DMS153 treated with DMSO at 0.1 percent for 48 hours (cell line): ENCODE data around the gene FNTB.

Experiments
- DNase-seq: peaks from one replicate; lab custom pipeline; 2025; ENCODE audit not compliant: unreplicated experiment; lab: John Stamatoyannopoulos, UW

FNTB gene, protein sequence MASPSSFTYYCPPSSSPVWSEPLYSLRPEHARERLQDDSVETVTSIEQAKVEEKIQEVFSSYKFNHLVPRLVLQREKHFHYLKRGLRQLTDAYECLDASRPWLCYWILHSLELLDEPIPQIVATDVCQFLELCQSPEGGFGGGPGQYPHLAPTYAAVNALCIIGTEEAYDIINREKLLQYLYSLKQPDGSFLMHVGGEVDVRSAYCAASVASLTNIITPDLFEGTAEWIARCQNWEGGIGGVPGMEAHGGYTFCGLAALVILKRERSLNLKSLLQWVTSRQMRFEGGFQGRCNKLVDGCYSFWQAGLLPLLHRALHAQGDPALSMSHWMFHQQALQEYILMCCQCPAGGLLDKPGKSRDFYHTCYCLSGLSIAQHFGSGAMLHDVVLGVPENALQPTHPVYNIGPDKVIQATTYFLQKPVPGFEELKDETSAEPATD

DNA sequence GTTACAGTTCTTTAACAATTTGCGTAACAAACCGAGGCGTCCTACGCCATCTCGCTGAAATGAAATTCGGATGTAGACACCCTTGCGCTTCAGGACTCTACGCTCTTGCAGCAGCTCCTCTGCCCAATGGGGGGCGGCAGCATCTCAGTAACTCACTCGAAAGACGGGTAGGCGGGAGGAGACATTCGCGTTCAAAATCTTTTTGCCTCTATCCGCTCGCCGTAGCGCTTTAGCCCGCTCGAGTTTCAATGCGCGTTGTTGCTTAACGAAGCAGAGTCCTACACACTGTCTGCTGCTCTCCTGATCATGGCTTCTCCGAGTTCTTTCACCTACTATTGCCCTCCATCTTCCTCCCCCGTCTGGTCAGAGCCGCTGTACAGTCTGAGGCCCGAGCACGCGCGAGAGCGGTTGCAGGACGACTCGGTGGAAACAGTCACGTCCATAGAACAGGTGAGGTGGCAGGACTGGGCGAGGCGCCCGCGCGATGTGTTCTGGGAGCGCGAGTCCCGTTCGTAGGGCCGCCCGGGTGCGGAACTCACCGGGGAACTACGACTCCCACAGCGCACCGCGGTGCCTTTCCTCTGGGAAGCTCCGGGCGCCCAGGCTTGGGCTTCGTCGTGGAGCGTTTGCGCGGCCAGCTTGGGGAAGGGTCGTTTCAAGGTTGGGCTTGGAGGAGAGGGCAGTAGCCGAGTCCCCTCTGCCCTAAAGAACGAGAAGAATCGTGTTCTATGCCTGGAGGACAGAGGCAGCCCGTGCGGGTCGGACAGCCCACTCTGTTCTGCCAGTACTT lies at the start of gene FNTB:
Gene FNTB, plus strand, starts transcription at position 248 of the 790 bp plus-strand sequence. Its CDS starts 59 bp downstream, at position 307.
- peak; percentile 98 for DNase-seq

DNA sequence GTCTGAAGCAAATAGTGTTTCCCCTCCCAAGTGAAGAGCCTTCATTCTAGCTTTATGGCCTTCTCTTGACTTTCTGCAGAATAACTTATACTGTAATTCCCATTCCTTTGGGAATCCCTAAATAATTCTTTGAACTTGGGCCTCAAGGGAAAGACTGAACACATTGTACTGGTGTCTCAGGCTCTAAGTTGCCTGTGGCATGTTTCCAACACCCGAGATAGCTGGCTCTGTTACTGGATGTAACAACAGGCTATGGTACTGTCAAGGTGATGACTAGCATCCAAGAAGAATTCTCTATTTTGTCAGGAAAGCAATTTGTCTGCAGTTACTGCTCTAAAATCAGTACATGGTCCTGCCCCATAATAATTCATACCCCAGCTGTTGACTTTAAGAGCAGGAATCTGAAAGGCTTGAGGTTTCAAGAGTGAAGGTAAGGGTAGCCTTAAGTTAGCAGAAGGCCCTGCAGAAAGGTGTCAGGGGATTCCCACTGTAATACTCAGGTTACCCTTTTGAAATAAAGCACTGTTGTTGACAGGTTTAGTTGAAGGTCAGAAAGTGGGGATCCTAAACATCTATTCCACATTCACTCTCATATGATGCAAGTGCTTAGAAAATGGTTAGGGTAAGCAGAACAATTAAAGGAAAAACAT lies 49.4 kb upstream of the FNTB start:
- no peak for DNase-seq

DNA sequence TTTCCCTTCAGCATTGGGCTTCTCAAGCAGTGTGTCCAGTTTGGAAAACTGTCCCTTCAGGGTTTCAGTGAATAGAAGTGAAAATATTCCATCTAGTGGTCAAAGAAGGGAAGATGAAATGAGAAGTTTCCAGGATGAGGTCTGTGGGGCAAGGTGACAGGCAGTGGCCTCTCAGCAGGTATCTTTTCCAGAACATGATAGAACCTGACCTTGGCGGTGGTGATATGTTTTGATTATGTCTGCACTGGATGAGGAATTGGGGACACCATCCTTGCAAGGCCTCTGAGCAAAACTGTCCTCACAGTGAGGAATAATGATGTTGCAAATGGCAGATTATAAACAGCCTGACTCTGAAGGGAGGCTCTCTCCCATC lies 48.9 kb upstream of the FNTB start:
- DNase-seq, result no peak

DNA sequence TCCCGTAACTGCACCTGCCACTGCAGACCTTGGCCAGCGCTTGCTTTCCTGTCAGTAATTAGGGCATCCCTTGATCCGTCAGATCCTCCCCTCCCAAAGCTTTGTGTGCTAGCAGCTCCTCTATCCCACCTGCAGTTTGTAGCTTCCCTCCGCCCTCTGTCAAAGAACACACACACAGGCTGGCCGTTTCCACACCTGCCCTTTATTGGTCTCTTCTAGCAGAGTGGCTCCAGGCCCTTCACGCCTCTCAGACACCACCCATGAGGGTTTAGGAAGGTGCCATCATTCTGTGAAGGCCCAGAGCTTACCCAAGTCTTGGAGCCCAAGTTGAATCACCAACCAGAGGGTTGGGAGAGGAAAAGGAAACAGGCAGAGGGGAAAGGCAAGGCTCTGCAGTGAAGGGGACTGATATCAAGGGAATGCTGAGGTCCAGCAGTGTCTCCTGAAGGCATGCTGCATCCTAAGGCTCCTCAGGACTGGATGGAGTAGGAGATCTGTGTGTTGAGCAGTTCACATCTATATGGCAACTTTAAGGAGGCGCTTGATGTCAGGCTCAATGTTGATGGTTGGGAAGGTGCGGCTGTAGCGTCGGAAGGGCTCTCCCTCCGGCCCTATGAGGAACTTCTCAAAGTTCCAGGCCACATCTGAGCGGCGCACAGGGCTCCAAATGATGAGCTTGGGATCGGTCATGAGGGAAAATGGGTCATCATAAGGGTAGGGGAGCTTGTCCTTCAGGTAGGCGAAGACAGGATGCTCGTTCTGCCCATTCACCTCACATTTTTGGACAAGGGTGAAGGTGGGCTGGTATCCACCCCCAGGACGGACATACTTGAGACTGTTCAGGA lies 47.5 kb upstream of the FNTB start:
- no peak for DNase-seq

DNA sequence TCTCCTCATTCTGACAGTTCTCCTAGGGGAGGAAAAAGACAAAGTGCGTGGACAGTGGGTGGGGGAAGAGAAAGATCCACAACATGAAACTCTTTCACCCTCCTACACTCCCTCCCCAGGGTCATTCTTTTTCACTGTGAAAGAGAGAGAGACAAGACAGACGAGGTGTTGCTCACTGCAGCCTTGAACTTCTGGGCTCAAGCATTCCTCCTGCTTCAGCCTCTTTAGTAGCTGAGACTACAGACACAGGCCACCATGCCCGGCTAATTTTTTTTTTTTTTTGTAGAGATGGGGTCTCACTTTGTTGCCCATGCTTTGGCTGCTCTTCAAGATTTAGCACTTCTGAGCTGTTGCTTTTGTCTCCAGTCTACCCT lies 46.9 kb upstream of the FNTB start:
- DNase-seq, result no peak

DNA sequence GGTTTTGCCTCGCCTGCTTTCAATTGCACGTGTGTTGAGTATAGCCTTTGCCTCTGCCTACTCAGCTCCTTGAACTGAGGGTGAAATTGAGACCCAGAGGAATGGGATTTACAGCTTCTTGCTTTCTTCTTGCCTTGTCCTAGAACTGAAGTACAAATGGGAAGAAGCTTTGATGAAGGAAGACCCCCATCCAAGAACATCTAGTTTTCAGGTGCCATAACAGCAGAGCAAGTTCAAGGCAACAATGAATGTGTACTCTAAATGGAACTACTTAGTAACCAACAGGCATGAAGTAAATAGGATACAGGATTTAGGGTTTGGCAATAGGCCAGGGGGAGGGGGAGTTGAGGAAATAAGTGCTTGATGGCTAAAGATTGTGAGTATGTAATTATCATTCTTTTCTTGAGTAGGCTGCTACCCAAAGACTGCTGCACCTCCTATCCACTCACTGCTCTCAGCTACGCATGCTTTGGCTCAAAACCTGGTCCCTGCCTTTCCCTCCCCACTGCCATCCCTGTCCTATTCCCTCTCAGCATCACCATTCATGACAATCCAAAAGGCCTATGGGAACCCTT lies 46.3 kb upstream of the FNTB start:
- no peak for DNase-seq

DNA sequence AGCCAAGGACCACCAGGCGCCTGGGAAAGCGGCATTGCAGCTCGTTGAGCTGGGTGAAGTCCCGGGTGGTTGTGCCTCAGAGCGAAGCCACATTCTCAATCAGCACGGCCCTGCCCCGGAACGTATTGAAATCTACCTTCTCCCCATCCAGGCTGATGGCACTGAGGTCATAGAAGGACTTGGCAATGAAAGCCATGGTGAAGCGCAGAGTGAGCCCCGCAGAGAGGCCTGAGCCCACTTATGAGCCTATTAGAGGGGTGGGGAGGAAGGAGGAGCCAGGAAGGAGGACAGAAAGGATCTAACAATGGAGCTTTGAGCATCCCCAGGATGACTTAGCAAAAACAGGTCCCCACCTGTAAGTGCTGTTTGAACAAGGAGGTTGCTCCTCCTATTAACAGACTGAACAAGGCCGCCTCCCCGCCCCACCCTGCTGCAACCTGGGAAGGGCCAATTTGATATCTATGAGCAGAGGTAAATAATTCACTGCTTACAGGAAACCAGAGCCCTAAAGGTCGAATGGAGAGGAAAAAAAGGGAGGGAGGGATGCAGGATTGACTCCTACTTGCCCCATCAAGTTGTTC lies 44.1 kb upstream of the FNTB start, which contains the start of gene GPX2:
Gene GPX2, minus strand, starts transcription at position 215 of the 581 bp plus-strand sequence. Its CDS starts 19 bp downstream, at position 196.
- peak; percentile 93 for DNase-seq

DNA sequence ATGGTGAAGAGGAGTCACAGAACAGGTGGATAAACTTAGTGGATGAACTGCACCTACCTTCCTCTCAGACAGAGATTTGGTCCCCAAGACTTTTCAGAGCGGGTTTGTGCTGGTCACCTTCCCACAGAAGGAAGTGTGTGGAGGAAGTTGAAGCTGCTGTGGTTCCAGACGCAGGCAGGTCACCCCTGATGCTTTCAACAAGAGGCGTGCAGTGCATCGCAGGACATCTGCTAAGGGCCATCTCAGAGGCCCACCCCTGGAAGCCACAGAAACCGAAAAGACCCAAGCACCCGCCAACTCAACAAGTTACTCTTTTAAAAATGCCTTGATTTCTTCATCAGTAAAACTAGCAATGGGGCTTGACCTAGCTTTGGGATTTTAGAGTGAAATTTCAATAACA lies 43.1 kb upstream of the FNTB start:
- no peak for DNase-seq

DNA sequence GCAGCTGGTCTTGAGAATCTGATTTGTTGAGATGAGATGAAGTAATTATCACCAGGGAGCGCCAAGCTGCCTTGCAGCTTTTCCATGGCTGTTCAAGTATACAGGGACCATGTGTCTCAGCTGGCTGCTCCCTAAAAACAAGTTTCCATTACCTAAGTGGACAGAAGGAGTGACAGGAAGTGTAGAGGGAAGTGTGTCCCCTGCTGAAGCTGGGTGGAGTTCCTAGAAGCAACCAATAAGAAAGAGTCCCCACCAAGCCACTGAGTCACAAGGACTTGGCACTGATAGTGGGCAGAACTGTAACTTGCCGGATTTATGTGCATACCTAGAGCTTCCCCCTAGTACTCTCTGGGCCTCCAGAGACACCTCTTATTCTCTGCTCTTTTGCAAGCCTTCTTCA lies 42.7 kb upstream of the FNTB start:
- DNase-seq, result no peak

DNA sequence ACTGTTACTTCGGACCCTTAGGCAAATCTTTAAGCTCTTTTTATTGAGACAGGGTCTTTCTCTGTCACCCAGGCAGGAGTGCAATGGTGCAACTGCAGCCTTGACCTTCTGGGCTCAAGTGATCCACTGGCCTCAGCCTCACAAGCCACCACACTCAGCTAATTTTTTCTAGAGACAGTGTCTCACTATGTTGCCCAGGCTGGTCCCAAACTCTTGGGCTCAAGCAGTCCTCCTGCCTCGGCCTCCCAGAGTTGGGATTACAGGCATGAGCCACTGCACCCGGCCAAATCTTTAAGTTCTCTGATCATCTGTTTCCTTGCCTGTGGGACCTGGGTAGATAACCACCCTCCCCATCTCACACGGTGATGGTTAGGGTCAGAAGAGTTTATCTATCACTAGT lies 41.8 kb upstream of the FNTB start:
- DNase-seq, result no peak

DNA sequence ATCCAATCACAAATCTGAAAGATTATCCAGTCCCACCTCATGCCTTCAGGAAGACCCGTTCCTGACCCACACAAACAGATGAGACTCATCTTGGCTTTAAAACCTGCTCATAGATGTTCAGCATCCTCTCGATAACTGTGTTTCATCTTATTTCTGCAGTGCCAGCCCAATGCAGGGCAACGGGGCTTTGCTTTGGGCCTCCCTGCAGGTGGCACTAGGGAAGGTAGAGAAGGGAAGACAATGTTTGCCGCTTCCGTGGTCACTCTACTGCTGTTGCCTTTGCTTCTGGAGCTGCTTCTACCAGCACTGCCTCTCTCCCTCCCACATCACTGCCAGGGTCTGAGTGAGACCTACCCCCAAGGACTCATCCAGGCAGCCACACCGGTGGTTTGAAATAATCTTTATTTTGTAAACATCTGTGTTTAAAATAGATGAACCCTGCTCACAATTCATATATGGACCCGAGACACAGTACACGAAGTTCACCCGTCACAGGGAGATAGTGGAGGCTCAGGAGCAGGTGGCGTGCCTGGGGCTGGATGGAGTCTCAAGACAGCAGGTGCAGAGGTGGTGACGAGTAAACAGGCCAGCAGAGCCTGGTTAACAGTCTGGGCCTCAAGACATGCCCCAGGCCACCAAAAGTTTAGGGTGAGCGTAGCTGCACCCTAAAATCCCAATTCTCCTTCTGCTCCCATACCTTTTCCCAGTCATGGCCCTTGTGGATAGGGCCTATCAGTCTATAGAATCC lies 41.1 kb upstream of the FNTB start:
- DNase-seq, result no peak

DNA sequence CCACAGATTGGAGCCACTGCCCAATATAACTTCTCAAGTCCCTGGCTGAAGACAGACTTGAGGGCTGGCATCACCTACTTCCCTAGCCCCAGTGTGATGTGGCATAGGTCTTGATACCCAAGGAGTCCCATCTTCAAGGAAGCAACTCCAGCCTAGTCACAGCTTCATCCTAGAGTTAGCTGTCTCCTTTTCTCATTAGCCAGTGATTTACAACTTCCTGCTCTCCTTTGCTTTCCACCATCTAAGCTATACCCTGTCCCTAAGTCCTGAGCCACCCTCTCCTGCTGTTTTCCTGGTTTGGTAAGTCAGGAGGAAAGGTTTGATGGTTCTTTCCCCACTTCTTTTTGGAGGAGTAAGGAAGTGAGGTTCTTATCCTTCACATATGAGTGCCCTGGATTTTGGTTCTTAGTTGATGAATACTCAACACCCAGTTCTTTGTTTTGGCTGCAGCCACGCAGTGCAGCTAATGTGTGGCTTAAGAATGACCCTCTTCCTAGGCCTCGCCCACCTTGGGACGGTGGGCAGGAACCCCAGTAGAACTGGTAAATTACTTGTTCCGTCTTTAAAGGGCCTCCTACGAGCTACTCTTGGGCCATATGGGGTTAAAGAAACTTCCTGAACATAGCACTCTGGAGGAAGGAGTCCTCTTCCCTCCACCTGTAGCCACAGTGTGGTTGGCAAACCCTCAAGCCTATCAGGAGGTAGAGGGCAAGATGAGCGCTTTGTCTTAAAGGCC lies 40.2 kb upstream of the FNTB start:
- no peak for DNase-seq

DNA sequence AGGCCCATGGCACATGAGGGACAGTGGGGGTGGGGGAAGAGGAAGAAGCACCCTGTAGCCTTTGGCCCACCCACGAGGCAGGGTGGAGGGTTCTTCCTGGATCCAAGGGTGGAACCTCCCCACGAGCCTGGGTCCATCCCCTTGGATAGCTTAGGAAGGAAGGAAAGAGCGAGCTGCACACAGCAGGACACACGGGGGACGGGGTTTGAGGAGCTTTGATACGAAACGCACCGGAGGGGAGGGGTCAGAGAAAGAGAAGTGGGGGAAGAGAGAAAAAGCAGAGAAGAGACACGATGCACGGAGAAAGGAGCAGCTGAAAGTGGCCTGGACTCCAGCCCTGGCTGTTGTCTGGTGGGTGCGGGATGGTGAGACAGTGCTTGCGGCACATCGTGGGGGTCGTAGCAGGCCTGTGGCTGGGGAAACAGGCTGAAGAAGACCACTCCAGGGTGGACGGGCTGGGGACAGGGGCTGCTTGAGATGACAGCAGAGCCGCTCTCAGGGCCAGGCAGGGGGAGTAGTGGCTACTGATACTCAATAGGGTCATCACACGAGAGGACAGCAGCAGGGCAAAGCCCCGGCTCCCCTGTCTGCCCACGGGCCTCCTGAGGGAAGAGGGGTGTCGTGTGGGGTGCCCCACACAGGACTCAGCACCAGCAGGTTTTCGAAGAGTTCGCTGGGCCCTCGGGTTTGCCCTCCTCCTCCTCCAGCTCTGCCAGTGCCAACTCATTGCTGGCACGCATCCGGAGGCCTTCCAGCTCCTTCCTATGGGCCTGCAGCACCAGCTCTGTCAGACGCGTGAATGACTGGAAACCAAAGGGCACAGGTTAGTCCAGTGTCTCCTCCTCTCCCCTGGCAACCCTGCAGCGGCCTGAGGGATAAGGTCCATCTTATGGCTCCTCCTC lies 38.7 kb upstream of the FNTB start:
- DNase-seq, result no peak

DNA sequence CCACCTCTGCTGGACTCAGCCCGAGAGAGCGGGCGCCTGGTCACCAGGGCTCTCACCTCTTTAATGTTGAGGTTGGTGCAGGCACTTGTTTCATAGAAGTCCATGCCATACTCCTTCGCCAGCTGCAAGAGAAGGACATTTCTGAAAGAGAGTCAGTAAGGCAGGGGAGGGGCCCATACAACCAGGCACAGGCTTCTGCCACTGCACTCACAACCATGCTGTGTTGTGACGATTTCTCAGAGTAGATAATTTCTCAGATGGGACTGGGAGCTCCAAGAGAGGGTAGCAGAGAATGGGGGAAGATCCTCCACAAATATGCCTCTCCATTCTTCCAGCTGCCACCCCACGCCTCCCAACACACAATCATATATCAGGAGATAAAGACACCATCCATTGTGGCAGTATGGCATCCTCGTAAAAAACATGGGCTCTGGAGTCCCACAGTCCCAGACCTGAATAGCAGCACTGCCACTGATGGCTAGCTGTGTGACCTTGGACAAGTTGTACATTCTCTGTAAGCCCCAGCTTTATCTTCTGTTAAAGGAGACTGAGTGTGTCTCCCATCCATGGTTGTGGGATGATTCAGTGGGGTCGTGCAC lies 38.0 kb upstream of the FNTB start:
- no peak for DNase-seq

DNA sequence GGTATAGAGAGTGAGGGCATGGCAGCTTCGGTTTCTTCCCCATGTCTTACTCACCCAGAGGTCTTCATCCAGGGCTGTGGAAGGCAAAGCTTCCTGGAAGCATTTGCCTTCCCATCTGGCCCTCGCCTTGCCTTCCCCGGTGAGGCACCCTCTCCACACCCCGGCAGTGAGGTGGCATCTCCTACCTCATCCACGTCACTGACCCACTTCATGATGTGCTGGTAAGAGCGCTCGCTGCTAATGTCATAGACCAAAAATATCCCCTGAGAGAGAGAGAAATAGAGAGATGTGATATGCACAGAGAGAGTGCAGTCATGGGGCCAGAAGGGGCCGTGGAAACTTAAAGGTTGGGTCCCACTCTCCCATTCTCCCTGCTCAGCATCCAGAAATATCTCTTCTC lies 35.8 kb upstream of the FNTB start:
- DNase-seq, result no peak

DNA sequence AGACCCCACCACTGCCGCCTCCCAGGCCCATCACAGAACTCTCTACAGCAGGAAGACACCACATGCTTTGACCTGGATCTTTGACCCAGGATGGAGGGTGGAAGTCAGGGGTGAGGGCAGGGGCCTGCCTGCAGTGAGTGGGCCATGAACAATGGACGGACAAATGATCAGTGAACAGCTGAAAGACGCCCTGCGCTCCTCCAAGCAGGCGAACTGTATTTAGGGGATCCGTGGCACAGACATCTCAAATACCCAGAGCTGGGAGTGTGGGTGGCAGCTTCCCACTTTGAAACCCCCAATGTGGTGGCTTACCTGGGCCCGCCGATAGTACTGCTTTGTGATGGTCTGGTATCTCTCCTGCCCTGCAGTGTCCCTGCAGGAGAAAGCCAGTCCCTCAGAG lies 35.4 kb upstream of the FNTB start:
- no peak for DNase-seq

DNA sequence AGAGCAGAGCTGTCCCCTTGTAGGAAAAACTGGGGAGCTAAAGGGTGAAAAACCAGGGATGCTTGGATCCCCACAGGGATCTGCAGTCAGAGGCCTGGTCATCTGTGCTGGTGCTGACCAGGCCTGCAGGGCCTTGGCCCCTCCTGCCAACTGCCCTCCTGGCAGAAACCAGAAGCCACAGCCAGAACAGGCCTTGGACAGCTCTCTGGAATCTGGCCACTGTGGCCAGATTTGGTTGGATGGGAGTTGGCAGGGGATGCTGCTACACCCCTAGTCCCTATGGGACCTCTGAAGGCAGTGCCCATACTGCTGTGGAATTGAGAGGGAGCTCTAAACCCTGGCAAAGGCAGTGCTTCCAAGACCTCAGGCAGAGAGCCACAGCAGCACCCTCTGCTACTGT lies 35.0 kb upstream of the FNTB start:
- DNase-seq, result no peak
